SU-DHL-6 (cell line): ENCODE results near the gene SH3PXD2A.

Experiments
- H2AFZ ChIP-seq: fragments of 200-600 bp; sonication (generic); 2 replicates; pipeline ENCODE4 v1.6.1; 2014; ENCODE audit warnings: low read depth, mild to moderate bottlenecking, moderate library complexity, mixed read lengths, antibody characterized with exemption, low read length; ENCODE audit not compliant: severe bottlenecking
- H3F3A ChIP-seq: fragments of 200-600 bp; shearing (Covaris generic); 2 replicates; pipeline ENCODE4 v1.6.0; 2016; ENCODE audit warnings: antibody characterized with exemption, mild to moderate bottlenecking; ENCODE audit not compliant: insufficient read depth
- H3K27ac ChIP-seq: fragments of 200-600 bp; sonication (generic); 2 replicates; pipeline ENCODE4 v1.5.1; 2016; ENCODE audit warnings: low read depth, mild to moderate bottlenecking, low read length, moderate library complexity, mixed read lengths
- H3K27me3 ChIP-seq: fragments of 200-600 bp; sonication (generic), shearing (Covaris generic); 2 replicates; pipeline ENCODE4 v1.6.0; 2014; ENCODE audit warnings: mild to moderate bottlenecking, low read length
- H3K36me3 ChIP-seq: fragments of 200-600 bp; sonication (generic); 2 replicates; pipeline ENCODE4 v1.6.1; 2014; ENCODE audit warnings: mild to moderate bottlenecking, low read length, mixed read lengths
- H3K4me2 ChIP-seq: fragments of 300-600, 200-600 bp; shearing (Covaris generic), sonication (generic); 2 replicates; pipeline ENCODE4 v1.6.0; 2014; ENCODE audit warnings: low read length, low read depth, mild to moderate bottlenecking; ENCODE audit not compliant: poor library complexity, severe bottlenecking
- H3K4me3 ChIP-seq: fragments of 200-600 bp; sonication (generic); 2 replicates; pipeline ENCODE4 v1.5.1; 2014; ENCODE audit warnings: antibody characterized with exemption, low read length, mild to moderate bottlenecking, mixed read lengths; ENCODE audit not compliant: insufficient read depth, poor library complexity, severe bottlenecking
- H3K79me2 ChIP-seq: fragments of 200-600 bp; sonication (generic); 2 replicates; pipeline ENCODE4 v1.6.1; 2014; ENCODE audit warnings: mild to moderate bottlenecking, low read length, moderate library complexity; ENCODE audit not compliant: insufficient read depth
- H3K9ac ChIP-seq: fragments of 200-600 bp; sonication (generic); 2 replicates; pipeline ENCODE4 v1.7.0; 2014; ENCODE audit warnings: mild to moderate bottlenecking, low read length
- H3K9me2 ChIP-seq: fragments of 200-600 bp; sonication (generic); replicated peaks from 2 replicates; pipeline ENCODE4 v1.6.1; 2014; ENCODE audit warnings: low read length; ENCODE audit not compliant: insufficient read depth
- H3K9me3 ChIP-seq: fragments of 200-600 bp; sonication (generic); 2 replicates; pipeline ENCODE4 v1.6.1; 2014; ENCODE audit warnings: low read length, mixed read lengths; ENCODE audit not compliant: insufficient read depth
- H4K20me1 ChIP-seq: fragments of 200-600 bp; sonication (generic); 2 replicates; pipeline ENCODE4 v1.6.1; 2014; ENCODE audit warnings: low read depth, mild to moderate bottlenecking, antibody characterized with exemption, low read length, moderate library complexity, mixed read lengths
- EZH2phosphoT487 ChIP-seq: fragments of 200-600 bp; sonication (generic), shearing (Covaris generic); conservative IDR thresholded peaks from 2 replicates; pipeline ENCODE4 v1.6.1; 2018; ENCODE audit warnings: mild to moderate bottlenecking, antibody characterized with exemption, low read length, moderate library complexity, mixed read lengths
- TF ChIP-seq, protein P1 (sequence below): fragments of 200-600 bp; sonication (generic); IDR thresholded peaks from one replicate; pipeline ENCODE4 v1.5.1; 2017; ENCODE audit warnings: antibody characterized with exemption, mild to moderate bottlenecking, low read length, moderate library complexity; ENCODE audit not compliant: insufficient read depth, poor library complexity, severe bottlenecking

SH3PXD2A gene

DNA sequence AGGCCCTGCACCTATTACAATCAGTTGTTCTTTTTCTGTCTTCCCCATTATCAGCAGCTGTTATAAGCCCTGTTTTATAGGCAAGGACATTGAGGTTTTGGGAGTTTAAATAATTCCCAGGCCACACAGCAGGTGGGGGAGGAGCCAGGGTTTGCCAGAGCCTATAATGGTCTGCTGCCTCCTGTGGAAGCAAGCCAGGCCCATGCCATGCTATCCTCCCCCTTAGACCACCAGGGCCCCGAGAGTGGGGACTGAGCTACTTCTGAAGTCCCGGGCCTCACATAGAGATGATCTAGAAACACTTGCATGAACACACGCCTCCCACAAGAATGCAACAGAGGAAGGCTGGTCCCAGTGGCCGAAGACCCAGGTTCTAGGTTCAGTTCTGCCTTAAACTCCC, 141.7 kb downstream of the SH3PXD2A start:
- Histone ChIP-seq H3K36me3 (no peaks in the 10 kb centered on the region), H4K20me1 (no peaks in the 10 kb centered on the region), H3K9ac (no peak overlapping the region)

DNA sequence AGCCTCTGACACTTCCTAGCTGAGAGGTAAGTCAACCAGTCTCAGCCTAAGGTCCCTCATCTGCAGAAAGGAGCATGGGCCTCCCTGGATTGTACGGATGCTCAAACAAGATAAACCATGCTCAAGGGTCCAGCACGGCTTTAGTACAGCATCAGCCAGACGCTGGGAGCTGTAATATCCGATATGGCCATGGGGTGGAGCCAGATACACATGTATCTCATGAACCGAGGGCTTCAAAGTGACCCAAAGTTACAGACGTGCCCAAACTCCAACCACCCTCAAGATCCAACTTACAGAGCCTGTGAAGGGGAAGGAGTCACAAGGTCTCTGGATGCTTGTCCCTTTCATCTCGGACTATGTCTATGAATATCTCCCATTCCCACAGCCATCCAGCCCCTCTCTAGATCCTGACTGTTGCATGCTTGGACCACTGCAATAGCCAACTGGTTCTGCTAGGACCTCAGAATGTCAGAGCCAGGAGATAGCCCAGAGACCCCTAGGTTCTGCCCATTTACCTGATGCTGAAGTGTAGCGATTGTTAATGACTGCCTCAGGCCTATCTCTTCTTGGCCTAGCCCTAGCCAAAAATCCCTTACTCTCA, 142.4 kb downstream of the SH3PXD2A start:
- no peaks in the 10 kb centered on the region for H3K9me3 ChIP-seq
- H3K9me2 ChIP-seq = no peaks in the 10 kb centered on the region
- no peak overlapping the region for H3K27ac ChIP-seq
- H3K27me3 ChIP-seq = no peaks in the 10 kb centered on the region
- no peak overlapping the region for H3K4me2 ChIP-seq
- no peak overlapping the region for H3K4me3 ChIP-seq
- H3K79me2 ChIP-seq = no peaks in the 10 kb centered on the region
- no peaks in the 10 kb centered on the region for H3F3A ChIP-seq
- H4K20me1 ChIP-seq = no peaks in the 10 kb centered on the region
- no peak overlapping the region for H3K9ac ChIP-seq
- no peak for TF ChIP-seq EZH2phosphoT487
- TF ChIP-seq, protein P1, sequence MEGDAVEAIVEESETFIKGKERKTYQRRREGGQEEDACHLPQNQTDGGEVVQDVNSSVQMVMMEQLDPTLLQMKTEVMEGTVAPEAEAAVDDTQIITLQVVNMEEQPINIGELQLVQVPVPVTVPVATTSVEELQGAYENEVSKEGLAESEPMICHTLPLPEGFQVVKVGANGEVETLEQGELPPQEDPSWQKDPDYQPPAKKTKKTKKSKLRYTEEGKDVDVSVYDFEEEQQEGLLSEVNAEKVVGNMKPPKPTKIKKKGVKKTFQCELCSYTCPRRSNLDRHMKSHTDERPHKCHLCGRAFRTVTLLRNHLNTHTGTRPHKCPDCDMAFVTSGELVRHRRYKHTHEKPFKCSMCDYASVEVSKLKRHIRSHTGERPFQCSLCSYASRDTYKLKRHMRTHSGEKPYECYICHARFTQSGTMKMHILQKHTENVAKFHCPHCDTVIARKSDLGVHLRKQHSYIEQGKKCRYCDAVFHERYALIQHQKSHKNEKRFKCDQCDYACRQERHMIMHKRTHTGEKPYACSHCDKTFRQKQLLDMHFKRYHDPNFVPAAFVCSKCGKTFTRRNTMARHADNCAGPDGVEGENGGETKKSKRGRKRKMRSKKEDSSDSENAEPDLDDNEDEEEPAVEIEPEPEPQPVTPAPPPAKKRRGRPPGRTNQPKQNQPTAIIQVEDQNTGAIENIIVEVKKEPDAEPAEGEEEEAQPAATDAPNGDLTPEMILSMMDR = peak; percentile 85
- H3K36me3 ChIP-seq = no peaks in the 10 kb centered on the region
- no peak overlapping the region for H2AFZ ChIP-seq

More for the DNA sequence above, 141.7 kb downstream of the SH3PXD2A start:
- Histone ChIP-seq H3K9me2 (no peaks in the 10 kb centered on the region), H3K27ac (no peak overlapping the region), H3F3A (no peaks in the 10 kb centered on the region), H3K4me3 (no peak overlapping the region), H3K27me3 (no peaks in the 10 kb centered on the region), H3K79me2 (no peaks in the 10 kb centered on the region), H3K9me3 (no peaks in the 10 kb centered on the region), H2AFZ (no peak overlapping the region), H3K4me2 (no peak overlapping the region)
- no peak for TF ChIP-seq EZH2phosphoT487
- TF ChIP-seq, protein P1 = no peak

DNA sequence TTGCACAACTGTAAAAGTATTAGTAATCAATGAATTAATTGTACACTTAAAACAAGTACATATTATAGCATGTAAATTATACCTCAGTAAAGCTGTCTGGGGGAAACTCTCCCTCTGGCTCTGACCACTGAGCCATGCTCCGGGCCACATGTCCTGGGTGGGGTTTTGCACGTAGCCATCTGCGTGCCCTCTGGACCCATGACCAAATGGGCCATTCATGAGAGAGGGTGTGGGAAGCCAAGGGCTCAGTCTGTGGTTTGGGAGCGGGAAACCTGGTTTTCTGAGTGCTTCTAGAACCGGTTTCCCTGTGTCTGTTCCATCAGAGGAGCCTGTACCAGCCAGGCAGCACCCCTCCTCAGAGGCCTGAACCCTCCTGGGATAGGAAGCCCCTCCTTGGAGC, 143.2 kb downstream of the SH3PXD2A start:
- no peaks in the 10 kb centered on the region for H3F3A ChIP-seq
- H3K9ac ChIP-seq = no peak overlapping the region
- no peaks in the 10 kb centered on the region for H3K36me3 ChIP-seq
- no peaks in the 10 kb centered on the region for H3K9me3 ChIP-seq
- no peaks in the 10 kb centered on the region for H3K9me2 ChIP-seq
- H3K27ac ChIP-seq = no peak overlapping the region
- no peaks in the 10 kb centered on the region for H4K20me1 ChIP-seq
- no peak overlapping the region for H3K4me3 ChIP-seq
- H3K79me2 ChIP-seq = no peaks in the 10 kb centered on the region
- TF ChIP-seq EZH2phosphoT487 = no peak
- TF ChIP-seq, protein P1 = no peak
- H2AFZ ChIP-seq = no peak overlapping the region
- H3K27me3 ChIP-seq = no peaks in the 10 kb centered on the region
- H3K4me2 ChIP-seq = no peak overlapping the region
